Astrocyte (in vitro differentiated cells and primary cell): Measurements from ENCODE around the gene OR10AD1. TPM values are rescaled to one million over a fixed set of nuclear protein-coding genes. Genes with fewer than 3 reads are reported as not detected.

Experiments used
- DNase-seq: peaks from one replicate; pipeline ENCODE4 v3.0.0-alpha.2; 2010; ENCODE audit warnings: low read depth
- FAIRE-seq: peaks from 2 replicates; lab custom pipeline; 2011; peaks lifted over from hg19 to GRCh38; lab: Jason Lieb, UNC
- H2AFZ ChIP-seq: 2 replicates; pipeline ENCODE4 v1.6.0; 2012; ENCODE audit warnings: low read depth, low read length, inconsistent platforms
- H3K27ac ChIP-seq: 2 replicates; pipeline ENCODE4 v1.5.1; 2011; ENCODE audit warnings: low read depth, low read length, inconsistent platforms
- H3K27me3 ChIP-seq: 2 replicates; pipeline ENCODE4 v1.6.0; 2011; ENCODE audit warnings: low read length, inconsistent platforms; ENCODE audit not compliant: insufficient read depth
- H3K36me3 ChIP-seq: 2 replicates; pipeline ENCODE4 v1.5.1; 2011; ENCODE audit warnings: low read length, inconsistent platforms; ENCODE audit not compliant: insufficient read depth
- H3K4me1 ChIP-seq: 2 replicates; pipeline ENCODE4 v1.5.1; 2011; ENCODE audit warnings: low read length, inconsistent platforms; ENCODE audit not compliant: insufficient read depth
- H3K4me2 ChIP-seq: 2 replicates; pipeline ENCODE4 v1.6.0; 2012; ENCODE audit warnings: low read length, inconsistent platforms
- H3K4me3 ChIP-seq: 2 replicates; pipeline ENCODE4 v1.5.1; 2011; ENCODE audit warnings: low read depth, mild to moderate bottlenecking, low read length, inconsistent platforms; ENCODE audit not compliant: insufficient read depth
- H3K79me2 ChIP-seq: 2 replicates; pipeline ENCODE4 v1.6.0; 2012; ENCODE audit warnings: mild to moderate bottlenecking, low read length, inconsistent platforms; ENCODE audit not compliant: insufficient read depth
- H3K9ac ChIP-seq: 2 replicates; pipeline ENCODE4 v1.6.0; 2012; ENCODE audit warnings: mild to moderate bottlenecking, low read length, inconsistent platforms
- H3K9me3 ChIP-seq: 2 replicates; pipeline ENCODE4 v1.5.1; 2012; ENCODE audit warnings: low read depth, mild to moderate bottlenecking, low read length, inconsistent platforms; ENCODE audit not compliant: insufficient read depth
- H4K20me1 ChIP-seq: 2 replicates; pipeline ENCODE4 v1.6.0; 2012; ENCODE audit warnings: low read length, inconsistent platforms; ENCODE audit not compliant: insufficient read depth
- H3K27ac Mint-ChIP-seq: one replicate; pipeline ENCODE4 v1.8.0; 2021; ENCODE audit warnings: mild to moderate bottlenecking, mixed read lengths; ENCODE audit not compliant: unreplicated experiment
- H3K27me3 Mint-ChIP-seq: one replicate; pipeline ENCODE4 v1.8.0; 2021; ENCODE audit warnings: low read depth, mixed read lengths; ENCODE audit not compliant: unreplicated experiment
- H3K36me3 Mint-ChIP-seq: one replicate; pipeline ENCODE4 v1.8.0; 2021; ENCODE audit warnings: low read depth, mixed read lengths; ENCODE audit not compliant: unreplicated experiment
- H3K4me1 Mint-ChIP-seq: one replicate; pipeline ENCODE4 v1.8.0; 2021; ENCODE audit warnings: low read depth, mixed read lengths; ENCODE audit not compliant: unreplicated experiment
- H3K4me3 Mint-ChIP-seq: one replicate; pipeline ENCODE4 v1.8.0; 2021; ENCODE audit warnings: mild to moderate bottlenecking, moderate library complexity, mixed read lengths; ENCODE audit not compliant: unreplicated experiment
- H3K9me3 Mint-ChIP-seq: one replicate; pipeline ENCODE4 v1.8.0; 2021; ENCODE audit warnings: mild to moderate bottlenecking, mixed read lengths; ENCODE audit not compliant: unreplicated experiment
- EZH2 ChIP-seq: IDR thresholded peaks from 2 replicates; pipeline ENCODE4 v1.6.1; 2012; ENCODE audit warnings: mild to moderate bottlenecking, low read length, inconsistent platforms; ENCODE audit not compliant: insufficient read depth
- total RNA-seq: library from RNA; stranded (reverse); gene quantifications from 2 replicates; pipeline ENCODE4 v1.2.1, GENCODE V29; 2021
- TF ChIP-seq, protein P1 (sequence below): IDR thresholded peaks from 2 replicates; pipeline ENCODE4 v1.5.1; 2011; ENCODE audit warnings: low read depth, mild to moderate bottlenecking, inconsistent platforms, low read length, moderate library complexity; ENCODE audit not compliant: insufficient read depth

Gene OR10AD1
- total RNA-seq, 1 donor from 2014 or later = not detected

DNA sequence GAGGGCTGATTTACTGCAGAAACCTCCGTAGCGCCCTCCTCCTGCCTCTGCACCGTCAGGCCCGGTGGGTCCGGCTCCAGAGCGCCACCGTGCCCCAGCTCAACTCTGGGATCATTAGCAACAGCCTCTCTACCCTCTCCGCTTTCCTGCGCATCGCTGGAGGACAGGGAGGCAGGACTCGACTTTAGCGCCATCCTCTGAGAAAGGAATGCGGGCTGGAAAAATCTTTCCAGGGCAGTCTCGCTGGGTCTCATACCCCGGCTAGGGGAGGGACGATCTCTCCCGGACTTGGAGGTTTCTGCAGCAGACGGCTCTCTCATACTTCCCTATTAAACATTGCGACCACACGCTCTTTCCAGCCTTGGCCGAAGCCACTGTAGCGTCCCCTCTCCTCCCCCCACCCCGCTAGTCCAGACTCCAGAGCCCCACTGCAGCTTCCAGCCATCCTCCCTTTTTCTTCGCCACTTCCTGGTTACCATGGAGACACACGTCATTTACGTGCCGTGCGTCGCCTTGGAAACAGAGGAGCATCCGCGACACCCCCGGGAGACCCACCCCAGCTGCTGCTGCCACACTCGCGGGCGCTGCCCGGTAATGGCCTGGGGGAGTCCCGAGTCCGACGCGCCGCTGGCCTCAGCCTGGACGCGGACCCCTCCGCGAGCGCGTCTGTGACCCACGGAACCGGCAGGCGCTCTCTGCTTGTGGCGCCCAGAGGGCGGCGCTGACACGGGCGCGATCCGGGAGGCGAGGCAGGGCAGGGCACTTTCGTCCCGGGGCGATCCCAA lies 19.8 kb downstream of the OR10AD1 start, which contains the start of gene CCDC184:
Gene CCDC184, plus strand, starts transcription at position 554 of the 785 bp plus-strand sequence. CDS start 479 bp downstream, outside the sequence.
- Mint-ChIP-seq H3K4me3 (peak within 1 kb of the TSS; percentile 92), H3K27ac (peak within 1 kb of the TSS; percentile 73), H3K4me1 (peaks cover 4% of the 10 kb centered on the region), H3K9me3 (no peaks in the 10 kb centered on the region), H3K27me3 (peaks cover 56% of the 10 kb centered on the region), H3K36me3 (no peaks in the 10 kb centered on the region)
- DNase-seq = peak; percentile 68
- peaks cover 46% of the 10 kb centered on the region for H3K27me3 ChIP-seq
- H4K20me1 ChIP-seq = no peaks in the 10 kb centered on the region
- no peak within 1 kb of the TSS for H3K27ac ChIP-seq
- TF ChIP-seq, protein P1, sequence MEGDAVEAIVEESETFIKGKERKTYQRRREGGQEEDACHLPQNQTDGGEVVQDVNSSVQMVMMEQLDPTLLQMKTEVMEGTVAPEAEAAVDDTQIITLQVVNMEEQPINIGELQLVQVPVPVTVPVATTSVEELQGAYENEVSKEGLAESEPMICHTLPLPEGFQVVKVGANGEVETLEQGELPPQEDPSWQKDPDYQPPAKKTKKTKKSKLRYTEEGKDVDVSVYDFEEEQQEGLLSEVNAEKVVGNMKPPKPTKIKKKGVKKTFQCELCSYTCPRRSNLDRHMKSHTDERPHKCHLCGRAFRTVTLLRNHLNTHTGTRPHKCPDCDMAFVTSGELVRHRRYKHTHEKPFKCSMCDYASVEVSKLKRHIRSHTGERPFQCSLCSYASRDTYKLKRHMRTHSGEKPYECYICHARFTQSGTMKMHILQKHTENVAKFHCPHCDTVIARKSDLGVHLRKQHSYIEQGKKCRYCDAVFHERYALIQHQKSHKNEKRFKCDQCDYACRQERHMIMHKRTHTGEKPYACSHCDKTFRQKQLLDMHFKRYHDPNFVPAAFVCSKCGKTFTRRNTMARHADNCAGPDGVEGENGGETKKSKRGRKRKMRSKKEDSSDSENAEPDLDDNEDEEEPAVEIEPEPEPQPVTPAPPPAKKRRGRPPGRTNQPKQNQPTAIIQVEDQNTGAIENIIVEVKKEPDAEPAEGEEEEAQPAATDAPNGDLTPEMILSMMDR = no peak
- no peak for TF ChIP-seq EZH2
- H2AFZ ChIP-seq = peak within 1 kb of the TSS; percentile 90
- peak within 1 kb of the TSS; percentile 69 for H3K9ac ChIP-seq
- no peaks in the 10 kb centered on the region for H3K79me2 ChIP-seq
- H3K36me3 ChIP-seq = no peaks in the 10 kb centered on the region
- peak within 1 kb of the TSS; percentile 80 for H3K4me3 ChIP-seq
- no peaks in the 10 kb centered on the region for H3K9me3 ChIP-seq
- no peak for FAIRE-seq
- peak within 1 kb of the TSS; percentile 98 for H3K4me2 ChIP-seq
- peaks cover 6% of the 10 kb centered on the region for H3K4me1 ChIP-seq

DNA sequence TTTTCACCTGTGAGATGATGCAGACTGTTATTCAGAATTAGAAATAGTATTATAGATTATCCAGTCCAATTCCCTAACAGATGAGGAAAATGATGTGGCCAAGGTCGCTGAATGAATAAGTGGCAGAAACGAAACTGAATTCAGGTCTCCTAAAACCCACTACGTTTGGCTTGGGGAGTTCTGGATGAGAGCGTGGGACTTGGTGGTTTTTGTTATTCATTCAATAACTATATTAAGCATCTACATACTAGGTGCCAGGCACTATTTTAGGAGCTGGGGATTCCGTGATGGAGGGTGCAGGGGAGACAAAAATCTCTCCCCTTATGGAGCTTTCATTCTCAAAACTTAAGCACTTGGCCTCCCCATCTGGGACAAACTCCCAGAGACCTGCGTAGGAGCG lies 20.5 kb downstream of the OR10AD1 start:
- H3K27ac Mint-ChIP-seq = no peak overlapping the region
- Histone ChIP-seq H4K20me1 (no peaks in the 10 kb centered on the region), H3K36me3 (no peaks in the 10 kb centered on the region), H3K4me1 (peaks cover 6% of the 10 kb centered on the region), H3K4me2 (peak overlapping the region; percentile 98), H3K9me3 (no peaks in the 10 kb centered on the region), H3K9ac (peak overlapping the region; percentile 69), H3K79me2 (no peaks in the 10 kb centered on the region), H2AFZ (peak overlapping the region; percentile 90), H3K27ac (no peak overlapping the region), H3K4me3 (peak overlapping the region; percentile 80), H3K27me3 (peaks cover 52% of the 10 kb centered on the region)
- FAIRE-seq (no peak), DNase-seq (no peak)
- no peaks in the 10 kb centered on the region for H3K36me3 Mint-ChIP-seq
- H3K27me3 Mint-ChIP-seq = peaks cover 59% of the 10 kb centered on the region
- H3K4me1 Mint-ChIP-seq = peaks cover 3% of the 10 kb centered on the region
- H3K9me3 Mint-ChIP-seq = no peaks in the 10 kb centered on the region
- H3K4me3 Mint-ChIP-seq = peak overlapping the region; percentile 92
- TF ChIP-seq EZH2 = no peak
- TF ChIP-seq, protein P1 = no peak
